Sciatic nerve (tissue), 1 donor: ENCODE measurements around the gene NUDT22. TPM values are rescaled to one million over a fixed set of nuclear protein-coding genes. Genes with fewer than 3 reads are reported as not detected.

Source experiments
- total RNA-seq: library from RNA; stranded (reverse); fragmentation: NEBNext Ultra II Directional; extraction: Animal tissue kit (Norgen Biotek cat#: 25700); gene quantifications from one replicate; pipeline ENCODE4 v1.2.1, GENCODE V29; 2021
- donor health status: DM: no; HTN: no; CAD: no.

Gene NUDT22
- total RNA-seq, 1 donor from 2014 or later = 28.0 TPM

Other genes starting within 250 kb of the NUDT22 start
- gene OTUB1, start 239.8 kb upstream of the NUDT22 start, total RNA-seq = 38.7 TPM
- gene FLRT1, start 190.3 kb upstream of the NUDT22 start, total RNA-seq = 3.5 TPM
- 20.6 TPM for gene MACROD1, start 60.2 kb upstream of the NUDT22 start, total RNA-seq
- gene STIP1, start 40.1 kb upstream of the NUDT22 start, total RNA-seq = 87.6 TPM
- gene FERMT3, start 19.6 kb upstream of the NUDT22 start, total RNA-seq = 20.7 TPM
- gene TRPT1, start 88 bp upstream of the NUDT22 start, total RNA-seq = 20.6 TPM
- 30.4 TPM for gene DNAJC4, start 4.3 kb downstream of the NUDT22 start, total RNA-seq
- 134 TPM for gene VEGFB, start 8.3 kb downstream of the NUDT22 start, total RNA-seq
- gene FKBP2, start 14.8 kb downstream of the NUDT22 start, total RNA-seq = 56.2 TPM
- gene PPP1R14B, start 20.7 kb downstream of the NUDT22 start, total RNA-seq = 48.8 TPM
- gene PLCB3, start 25.3 kb downstream of the NUDT22 start, total RNA-seq = 23.6 TPM
- 47.4 TPM for gene BAD, start 58.4 kb downstream of the NUDT22 start, total RNA-seq
- gene GPR137, start 59.6 kb downstream of the NUDT22 start, total RNA-seq = 34.4 TPM
- not detected for gene KCNK4, start 65.0 kb downstream of the NUDT22 start, total RNA-seq
- not detected for gene CATSPERZ, start 74.1 kb downstream of the NUDT22 start, total RNA-seq
- 17.4 TPM for gene ESRRA, start 79.2 kb downstream of the NUDT22 start, total RNA-seq
- 149 TPM for gene TRMT112, start 91.3 kb downstream of the NUDT22 start, total RNA-seq
- 143 TPM for gene PRDX5, start 91.8 kb downstream of the NUDT22 start, total RNA-seq
- gene CCDC88B, start 113.9 kb downstream of the NUDT22 start, total RNA-seq = 12.9 TPM
- 23.8 TPM for gene RPS6KA4, start 132.9 kb downstream of the NUDT22 start, total RNA-seq